ENCODE measurements around the gene DUSP8.

- TF ChIP-seq AFF4 (CRISPR knock-in tag; IDR thresholded peaks at IDR 0.05; ENCODE audit: borderline replicate concordance) (no peak), ZNF423 (CRISPR knock-in tag; IDR thresholded peaks at IDR 0.05) (no peak; the same call in 1 of the 2 replicates), CTCF (IDR thresholded peaks at IDR 0.05) (no peak)
Observed at GRCh38 chr11:1570531-1570895, 1.6 kb downstream of the DUSP8 start.

Data from WTC11 (cell line).